GM12872 (cell line): ENCODE data around the gene FAM209B.

ENCODE experiments used
- CTCF ChIP-seq: IDR thresholded peaks from 3 replicates; pipeline ENCODE4 v1.5.1; 2011; ENCODE audit warnings: low read depth, mild to moderate bottlenecking, low read length, moderate library complexity; ENCODE audit not compliant: insufficient read depth

Gene FAM209B

DNA sequence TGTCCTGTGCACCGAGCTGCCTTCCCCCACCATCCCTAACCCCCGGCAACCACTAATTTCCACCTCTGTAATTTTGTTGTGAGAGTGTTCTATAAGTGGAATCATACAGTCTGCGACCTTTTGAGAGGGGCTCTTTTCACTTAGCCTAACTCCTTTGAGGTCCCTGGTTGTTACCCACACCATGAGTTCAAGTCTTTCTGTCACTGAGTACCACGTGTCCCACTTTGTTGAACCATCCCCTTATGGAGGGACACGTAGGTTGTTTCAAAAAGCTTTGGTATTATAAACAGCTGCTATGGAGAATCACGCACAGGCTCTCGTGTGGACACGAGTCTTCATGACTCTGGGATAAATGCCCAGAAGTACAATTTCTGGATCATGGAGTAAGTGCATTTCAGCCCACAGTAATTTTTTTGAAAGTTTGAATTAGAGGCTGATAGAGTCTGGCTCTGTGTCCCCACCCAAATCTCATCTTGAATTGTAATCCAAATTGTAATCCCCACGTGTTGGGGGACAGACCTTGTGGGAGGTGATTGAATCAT is 9.5 kb downstream of the FAM209B start:
- no peak for TF ChIP-seq CTCF

DNA sequence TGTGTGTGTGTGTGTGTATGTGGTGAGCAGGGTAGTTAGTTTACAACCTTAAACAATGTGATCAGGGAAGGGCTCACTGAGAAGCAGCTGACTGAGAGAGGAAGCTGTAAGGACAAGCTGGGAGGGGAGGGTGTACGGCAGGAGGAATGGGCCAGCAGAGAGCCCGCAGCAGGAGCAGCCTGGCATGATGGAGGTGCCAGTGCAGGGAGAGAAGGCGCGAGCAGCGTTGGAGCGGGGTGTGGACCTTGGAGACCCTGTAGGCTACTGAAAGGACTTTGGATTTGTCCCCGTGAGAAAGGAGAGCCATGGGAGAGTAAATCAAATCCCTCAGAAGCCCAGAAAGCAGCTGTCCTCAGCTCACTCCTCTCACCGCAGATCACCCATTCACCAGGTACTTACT is 18.5 kb downstream of the FAM209B start:
- TF ChIP-seq CTCF = no peak

GRCh38 chr20:56552911-56553629 is 20.0 kb downstream of the FAM209B start:
- TF ChIP-seq CTCF = no peak

DNA sequence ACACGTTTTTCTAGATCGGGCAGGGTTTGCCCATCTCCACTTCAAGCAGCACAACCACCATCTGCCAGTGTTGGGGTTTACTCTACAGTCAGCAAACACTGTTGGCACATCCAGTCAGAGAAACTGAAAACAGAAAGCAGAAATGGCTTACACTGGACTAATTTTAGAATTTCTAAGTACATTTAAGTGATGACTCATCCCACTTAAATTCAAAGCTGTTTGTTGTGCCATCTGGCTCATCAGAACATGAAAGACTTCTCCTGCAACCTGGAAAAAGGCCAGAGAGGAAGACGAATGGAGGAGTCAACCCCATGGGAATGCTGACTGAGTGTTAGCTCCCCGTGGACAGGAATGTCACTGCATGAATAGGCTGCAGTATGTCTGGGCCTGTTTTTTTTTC is 21.8 kb downstream of the FAM209B start:
- no peak for TF ChIP-seq CTCF

DNA sequence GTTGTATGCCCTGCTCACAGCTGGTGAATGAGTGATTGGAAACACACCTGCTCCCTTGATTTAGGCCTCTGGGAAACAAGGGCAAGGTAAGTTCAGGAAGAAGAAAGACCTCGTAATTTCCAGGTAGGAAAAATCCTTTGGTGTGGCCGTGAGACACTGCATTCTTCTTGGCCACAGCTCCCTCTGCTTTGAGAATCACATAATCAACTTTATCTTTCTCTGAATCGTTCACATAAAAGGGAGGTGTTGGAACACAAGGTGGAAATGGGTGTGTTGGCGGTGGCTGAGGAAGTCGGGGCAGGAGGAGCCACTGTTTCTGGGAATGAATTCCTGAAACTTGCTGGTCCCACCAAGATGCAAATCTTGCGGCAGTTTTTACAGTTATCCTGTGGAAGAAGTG is 25.9 kb downstream of the FAM209B start:
- no peak for TF ChIP-seq CTCF

DNA sequence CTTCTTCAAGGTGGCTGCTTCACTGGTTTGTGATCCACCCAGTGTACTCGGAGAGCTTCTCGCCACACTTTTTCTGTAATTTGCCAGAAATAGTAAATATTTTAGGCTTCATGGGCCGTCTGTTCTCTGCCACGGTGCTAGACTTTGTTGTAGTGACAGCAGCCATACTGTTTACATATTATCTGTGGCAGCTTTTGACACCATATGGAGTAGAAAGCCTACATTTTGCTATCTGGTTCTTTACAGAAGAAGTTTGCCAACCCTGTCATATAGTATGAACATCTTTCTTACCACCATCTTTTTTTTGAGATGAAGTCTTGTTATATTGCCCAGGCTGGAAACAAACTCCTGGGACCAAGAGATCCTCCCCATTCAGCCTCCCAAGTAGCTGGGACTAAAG is 32.5 kb downstream of the FAM209B start:
- TF ChIP-seq CTCF = no peak

DNA sequence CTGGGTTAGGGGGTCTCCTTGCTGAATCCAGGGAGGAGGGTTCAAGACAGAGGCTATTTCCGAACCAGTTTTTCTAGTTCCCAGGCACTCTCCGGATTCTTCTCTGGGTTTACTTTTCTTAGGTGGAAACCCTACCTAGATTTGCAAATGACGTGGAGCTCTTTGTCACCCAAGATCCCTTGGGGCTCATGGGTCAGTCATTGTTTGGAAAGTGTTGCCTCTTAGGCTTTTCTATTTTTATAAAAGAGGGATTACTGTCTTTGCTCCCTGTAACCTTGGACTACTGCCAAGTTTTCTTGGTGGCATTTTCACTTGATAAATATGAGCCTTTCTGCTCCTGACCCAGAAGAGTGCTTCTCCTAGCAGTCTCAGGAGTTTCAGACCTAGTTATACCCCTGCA is 33.6 kb downstream of the FAM209B start:
- no peak for TF ChIP-seq CTCF
